Keratinocyte (primary cell): Measurements from ENCODE around the gene SPATA13. TPM values are rescaled to one million over a fixed set of nuclear protein-coding genes. Genes with fewer than 3 reads are reported as not detected.
"Not testable (repeated sequence)": the region's sequence is repeated elsewhere in the genome, so short reads cannot be mapped to it uniquely, and the experiment has no call there.

ENCODE experiments used
- DNase-seq: peaks from one replicate; pipeline ENCODE4 v3.0.0-alpha.2; 2011; ENCODE audit warnings: low read depth, missing footprints, low spot score
- FAIRE-seq: peaks from 2 replicates; lab custom pipeline; 2011; peaks lifted over from hg19 to GRCh38; lab: Jason Lieb, UNC
- H2AFZ ChIP-seq: 2 replicates; pipeline ENCODE4 v1.6.0; 2012; ENCODE audit warnings: low read length, control low read depth, inconsistent platforms; ENCODE audit not compliant: control insufficient read depth
- H3K27ac ChIP-seq: 2 replicates; pipeline ENCODE4 v1.5.1; 2011; ENCODE audit warnings: low read length; ENCODE audit not compliant: control insufficient read depth, insufficient read depth
- H3K27me3 ChIP-seq: 3 replicates; pipeline ENCODE4 v1.6.0; 2011; ENCODE audit warnings: low read length; ENCODE audit not compliant: control insufficient read depth, insufficient read depth; ENCODE audit errors: extremely low read depth
- H3K36me3 ChIP-seq, 2 experiments: 2 replicates in 1 of 2; 3 replicates in 1 of 2; pipeline ENCODE4 v1.5.1; 2011; ENCODE audit warnings: low read length in 2 of 2, mild to moderate bottlenecking in 1 of 2; ENCODE audit not compliant: control insufficient read depth in 2 of 2, insufficient read depth in 2 of 2; ENCODE audit errors: extremely low read depth in 1 of 2
- H3K4me1 ChIP-seq: 3 replicates; pipeline ENCODE4 v1.5.1; 2011; ENCODE audit warnings: low read length; ENCODE audit not compliant: control insufficient read depth, insufficient read depth; ENCODE audit errors: extremely low read depth
- H3K4me2 ChIP-seq: 3 replicates; pipeline ENCODE4 v1.6.0; 2011; ENCODE audit warnings: low read depth, low read length; ENCODE audit not compliant: control insufficient read depth, insufficient read depth; ENCODE audit errors: extremely low read depth
- H3K4me3 ChIP-seq, 3 experiments: fragments of 200-600 bp in 1 of 3; sonication (generic) in 1 of 3; 2 replicates in 2 of 3; 3 replicates in 1 of 3; pipeline ENCODE4 v1.5.1; 2011 to 2016; ENCODE audit warnings: low read length in 3 of 3, mild to moderate bottlenecking in 3 of 3, control low read depth in 2 of 3, inconsistent platforms in 1 of 3, low read depth in 1 of 3, mixed read lengths in 1 of 3, mixed run types in 1 of 3, moderate library complexity in 1 of 3; ENCODE audit not compliant: control insufficient read depth in 2 of 3, insufficient read depth in 2 of 3; ENCODE audit errors: extremely low read depth in 1 of 3
- H3K79me2 ChIP-seq: 2 replicates; pipeline ENCODE4 v1.6.0; 2012; ENCODE audit warnings: low read length; ENCODE audit not compliant: control insufficient read depth, insufficient read depth
- H3K9ac ChIP-seq: 3 replicates; pipeline ENCODE4 v1.6.0; 2011; ENCODE audit warnings: low read length; ENCODE audit not compliant: control insufficient read depth, insufficient read depth; ENCODE audit errors: extremely low read depth
- H3K9me1 ChIP-seq: 3 replicates; pipeline ENCODE4 v1.6.0; 2011; ENCODE audit warnings: low read length; ENCODE audit not compliant: control insufficient read depth, insufficient read depth; ENCODE audit errors: extremely low read depth
- H3K9me3 ChIP-seq: 2 replicates; pipeline ENCODE4 v1.5.1; 2012; ENCODE audit warnings: low read depth, low read length; ENCODE audit not compliant: control insufficient read depth
- H4K20me1 ChIP-seq: 3 replicates; pipeline ENCODE4 v1.6.0; 2011; ENCODE audit warnings: low read length; ENCODE audit not compliant: control insufficient read depth, insufficient read depth; ENCODE audit errors: extremely low read depth
- CTCF ChIP-seq, 3 experiments: IDR thresholded peaks in 1 of 3; conservative IDR thresholded peaks in 1 of 3; optimal IDR thresholded peaks in 1 of 3; 2 replicates in 2 of 3; 3 replicates in 1 of 3; pipeline versions ENCODE3 to v1.5.1; 2011; ENCODE audit warnings: low read length in 3 of 3, mild to moderate bottlenecking in 3 of 3, moderate library complexity in 2 of 3, control low read depth in 1 of 3, inconsistent platforms in 1 of 3; ENCODE audit not compliant: insufficient read depth in 2 of 3; ENCODE audit errors: extremely low read depth in 1 of 3
- EZH2 ChIP-seq: IDR thresholded peaks from one replicate; pipeline ENCODE4 v1.6.1; 2012; ENCODE audit warnings: inconsistent platforms, mild to moderate bottlenecking, low read length, moderate library complexity
- dilution Hi-C: fragments of 300-500 bp; cut with MboI; formaldehyde crosslinking; loops from one replicate; pipeline ENCODE4 v1.7.0; 2020; ENCODE audit warnings: low sequenced_read_pairs; ENCODE audit not compliant: extremely low pct_ligation_motif_present
- polyA plus RNA-seq, 5 experiments: library from polyadenylated mRNA; depleted of rRNA in 3 of 5; stranded (reverse) in 3 of 5; stranded (forward) in 1 of 5; unstranded in 1 of 5; fragments of >200 nt; gene quantifications; 1 replicate in 1 of 5; 2 replicates in 3 of 5; 3 replicates in 1 of 5; pipeline versions ENCODE4 v1.2.1 to v1.2.3, GENCODE V29; 2011 to 2012; ENCODE audit warnings: missing spikeins in 2 of 5, low read depth in 1 of 5, low replicate concordance in 1 of 5

The SPATA13 gene
- polyA plus RNA-seq, 1 donor (not counting 4 experiments of a cell fraction or from before 2014, with no cell fraction given) = 1.2 TPM

- H3K79me2 ChIP-seq = no peaks in the 10 kb centered on the region
- no peaks in the 10 kb centered on the region for H3K9me1 ChIP-seq
- H2AFZ ChIP-seq = no peak overlapping the region
- no peak for TF ChIP-seq CTCF (optimal IDR thresholded peaks at IDR 0.05 in 1 of 3, IDR thresholded peaks at IDR 0.05 in 1 of 3, conservative IDR thresholded peaks at IDR 0.05 in 1 of 3; ENCODE audit: extremely low read depth in 1 of 3, insufficient read depth in 2 of 3, low read length in 3 of 3)
- TF ChIP-seq EZH2 = no peak
- dilution Hi-C loops = loop anchor here (25.0 kb wide), 1 partner anchor 167 kb away; no protein-coding TSS in a partner anchor
- peaks cover 8% of the 10 kb centered on the region for H3K4me1 ChIP-seq
- no peaks in the 10 kb centered on the region for H3K36me3 ChIP-seq
- H3K9ac ChIP-seq = no peak overlapping the region
- H3K9me3 ChIP-seq = no peaks in the 10 kb centered on the region
- FAIRE-seq (no peak), DNase-seq (no peak)
- H4K20me1 ChIP-seq = no peaks in the 10 kb centered on the region
- H3K27ac ChIP-seq = no peak overlapping the region
- no peak overlapping the region for H3K4me2 ChIP-seq
- H3K4me3 ChIP-seq = no peak overlapping the region
- no peaks in the 10 kb centered on the region for H3K27me3 ChIP-seq
Observed at GRCh38 chr13:24203811-24204210, 43.3 kb downstream of the SPATA13 start.

- H3K9me3 ChIP-seq, DNase-seq, H3K79me2 ChIP-seq, H3K27me3 ChIP-seq, H3K4me1 ChIP-seq, H3K9me1 ChIP-seq, H2AFZ ChIP-seq, H3K4me3 ChIP-seq, H3K4me2 ChIP-seq, H3K27ac ChIP-seq, H3K9ac ChIP-seq, H4K20me1 ChIP-seq, H3K36me3 ChIP-seq, FAIRE-seq: not testable (repeated sequence)
- dilution Hi-C loops = loop anchor here (25.0 kb wide), 1 partner anchor 168 kb away; no protein-coding TSS in a partner anchor
Observed at GRCh38 chr13:24205076-24205475, 44.6 kb downstream of the SPATA13 start.
